Retinal pigment epithelial cell (primary cell): ENCODE results near the gene TNS3.

Source experiments
- DNase-seq: peaks from one replicate; pipeline ENCODE4 v3.0.0-alpha.2; 2010; ENCODE audit warnings: low read depth
- H3K4me3 ChIP-seq: 2 replicates; pipeline ENCODE4 v1.5.1; 2011; ENCODE audit warnings: mild to moderate bottlenecking, low read length, control low read depth, moderate library complexity
- TF ChIP-seq, protein P1 (sequence below): conservative IDR thresholded peaks from 2 replicates; pipeline ENCODE4 v1.5.1; 2011; ENCODE audit warnings: low read depth, low read length, control low read depth, inconsistent platforms

Gene TNS3

DNA sequence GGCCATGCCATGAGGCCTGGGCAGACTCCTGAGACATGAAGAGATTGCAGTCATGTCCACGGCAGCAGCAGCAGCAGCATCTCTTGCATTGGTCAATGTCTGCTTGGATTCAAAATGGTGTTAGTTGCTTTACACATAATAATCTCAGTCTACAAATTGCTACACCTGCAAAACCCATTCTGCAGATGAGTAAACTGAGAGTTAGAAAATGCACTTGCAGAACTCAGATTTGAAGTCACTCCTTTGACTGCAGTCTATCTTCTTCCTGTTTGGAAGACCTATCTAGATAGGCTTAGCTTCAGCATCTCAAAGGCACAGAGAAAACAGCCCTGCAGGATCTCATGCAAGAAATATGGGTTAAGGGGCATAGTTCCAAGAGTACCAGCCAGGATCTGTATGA, 350.3 kb downstream of the TNS3 start:
- H3K4me3 ChIP-seq = no peak overlapping the region
- TF ChIP-seq, protein P1, sequence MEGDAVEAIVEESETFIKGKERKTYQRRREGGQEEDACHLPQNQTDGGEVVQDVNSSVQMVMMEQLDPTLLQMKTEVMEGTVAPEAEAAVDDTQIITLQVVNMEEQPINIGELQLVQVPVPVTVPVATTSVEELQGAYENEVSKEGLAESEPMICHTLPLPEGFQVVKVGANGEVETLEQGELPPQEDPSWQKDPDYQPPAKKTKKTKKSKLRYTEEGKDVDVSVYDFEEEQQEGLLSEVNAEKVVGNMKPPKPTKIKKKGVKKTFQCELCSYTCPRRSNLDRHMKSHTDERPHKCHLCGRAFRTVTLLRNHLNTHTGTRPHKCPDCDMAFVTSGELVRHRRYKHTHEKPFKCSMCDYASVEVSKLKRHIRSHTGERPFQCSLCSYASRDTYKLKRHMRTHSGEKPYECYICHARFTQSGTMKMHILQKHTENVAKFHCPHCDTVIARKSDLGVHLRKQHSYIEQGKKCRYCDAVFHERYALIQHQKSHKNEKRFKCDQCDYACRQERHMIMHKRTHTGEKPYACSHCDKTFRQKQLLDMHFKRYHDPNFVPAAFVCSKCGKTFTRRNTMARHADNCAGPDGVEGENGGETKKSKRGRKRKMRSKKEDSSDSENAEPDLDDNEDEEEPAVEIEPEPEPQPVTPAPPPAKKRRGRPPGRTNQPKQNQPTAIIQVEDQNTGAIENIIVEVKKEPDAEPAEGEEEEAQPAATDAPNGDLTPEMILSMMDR = no peak
- DNase-seq = no peak

DNA sequence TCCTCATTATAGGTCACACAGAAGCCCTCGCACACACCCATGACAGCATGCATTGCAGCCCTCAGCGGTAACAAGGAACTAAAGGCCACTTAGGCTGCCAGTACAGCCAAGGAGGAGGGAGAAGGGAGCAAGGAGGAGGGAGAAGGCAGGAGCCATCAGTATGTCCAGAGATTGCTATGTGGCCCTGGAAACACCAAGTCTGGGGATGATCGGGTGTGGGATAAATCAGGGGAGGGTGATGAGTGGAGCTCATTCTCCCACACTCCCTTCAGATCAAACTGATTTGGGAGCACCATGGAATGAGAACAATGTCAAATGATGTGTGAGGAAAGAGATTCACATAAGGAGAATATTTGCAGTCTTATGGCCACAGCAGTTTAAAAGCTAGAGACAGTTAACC, 350.9 kb downstream of the TNS3 start:
- DNase-seq = no peak
- no peak overlapping the region for H3K4me3 ChIP-seq
- TF ChIP-seq, protein P1 = no peak

DNA sequence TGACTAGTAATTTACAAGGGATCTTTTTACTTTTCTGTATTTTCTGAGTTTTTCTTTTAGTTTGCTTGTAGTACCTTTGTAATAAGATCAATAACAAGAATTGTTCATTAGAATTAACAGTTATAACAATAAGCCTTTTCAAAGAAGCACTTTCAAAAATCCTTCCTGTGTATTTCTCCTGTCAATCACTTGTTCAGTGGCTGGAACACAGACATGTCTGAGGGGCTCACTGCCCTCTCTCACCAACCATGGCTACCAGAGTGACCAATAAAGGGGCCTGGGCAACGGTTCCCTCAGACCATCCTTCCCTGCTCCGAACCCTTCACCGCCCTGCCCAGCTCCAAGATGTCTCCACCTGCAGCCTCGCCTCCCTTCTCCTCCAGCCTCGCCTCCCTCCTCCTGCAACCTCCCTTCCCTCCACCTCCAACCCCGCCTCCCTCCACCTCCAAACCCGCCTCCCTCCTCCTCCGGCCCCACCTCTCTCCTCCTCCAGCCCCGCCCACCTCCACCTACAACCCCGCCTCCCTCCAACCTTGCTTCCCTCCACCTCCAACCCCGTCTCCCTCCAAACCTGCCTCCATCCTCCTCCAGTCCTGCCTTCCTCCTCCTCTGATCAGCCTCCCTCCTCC, 353.4 kb downstream of the TNS3 start:
- TF ChIP-seq, protein P1 = no peak
- no peak overlapping the region for H3K4me3 ChIP-seq
- DNase-seq = no peak

DNA sequence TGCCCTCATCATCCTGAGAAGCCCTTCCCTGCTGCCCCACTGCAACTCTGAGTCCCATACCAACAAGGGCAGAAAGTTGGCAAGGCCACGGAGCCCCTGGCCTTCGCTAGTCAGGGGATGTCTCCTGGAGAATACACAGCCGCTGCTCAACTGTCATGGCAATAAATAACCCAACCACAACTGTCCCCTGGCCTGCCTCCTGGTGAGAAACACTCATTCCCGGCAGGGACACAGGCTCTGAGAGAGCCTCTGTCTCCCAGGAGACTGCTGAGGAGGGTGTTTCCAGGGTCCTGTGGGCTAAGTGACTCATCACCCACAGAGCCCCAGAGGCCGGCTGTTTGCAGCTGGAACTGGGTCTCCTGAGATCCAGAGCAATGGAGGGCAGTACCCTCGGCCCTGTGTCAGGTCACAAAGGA, 354.1 kb downstream of the TNS3 start:
- H3K4me3 ChIP-seq = no peak overlapping the region
- TF ChIP-seq, protein P1 = no peak
- no peak for DNase-seq

DNA sequence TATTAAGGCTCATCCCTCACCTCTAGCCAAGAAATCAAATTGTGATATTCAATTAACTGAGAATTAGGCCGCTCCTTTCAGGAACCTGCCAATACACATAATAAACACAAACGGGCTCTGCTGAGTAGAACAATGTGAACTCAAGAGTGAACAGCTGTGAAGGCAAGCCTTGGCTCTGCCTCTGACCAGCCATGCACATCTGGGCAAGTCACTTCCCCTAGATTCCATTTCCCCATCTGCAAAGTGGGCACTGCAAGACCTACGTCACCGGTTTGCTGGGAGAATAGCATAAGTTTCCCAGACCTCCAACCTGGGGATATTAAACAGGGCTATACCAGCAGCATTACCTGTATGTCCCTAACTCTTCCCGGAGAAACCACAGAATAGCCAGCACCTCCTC, 355.2 kb downstream of the TNS3 start:
- DNase-seq = no peak
- TF ChIP-seq, protein P1 = no peak

DNA sequence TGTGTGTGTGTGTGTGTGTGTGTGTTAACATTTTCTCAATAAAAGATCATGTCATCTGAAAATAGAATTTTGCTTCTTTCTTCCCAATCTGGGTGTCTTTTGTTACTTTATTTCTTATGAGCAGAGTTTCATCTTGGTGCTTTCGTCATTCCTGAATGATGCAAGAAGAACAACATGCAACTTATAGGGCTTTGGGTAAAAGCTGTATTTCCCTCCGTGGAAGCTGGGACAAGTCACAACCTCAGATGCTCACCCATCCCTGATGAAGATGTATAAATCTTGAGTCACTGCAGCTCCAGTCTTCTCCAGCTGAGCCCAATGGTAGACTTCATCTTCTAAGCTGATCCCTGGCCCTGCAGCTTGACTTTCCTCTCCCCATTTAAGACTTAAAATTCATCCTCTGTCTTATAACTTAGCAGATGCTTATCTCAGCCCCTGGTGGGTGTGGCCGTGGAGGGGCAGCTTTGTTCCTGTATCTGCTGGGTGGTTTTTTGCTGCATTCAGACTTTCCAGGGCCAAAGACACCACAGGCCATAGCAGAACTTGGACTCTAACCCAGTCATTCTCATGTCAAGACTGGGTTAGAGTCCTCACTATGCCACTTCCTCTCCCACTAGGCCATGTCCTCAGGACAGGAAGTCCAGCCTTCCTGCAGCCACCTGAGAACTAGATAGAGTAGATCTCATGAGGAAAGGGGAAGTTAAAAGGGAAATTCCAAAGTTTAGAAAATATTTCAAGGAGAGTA, 356.4 kb downstream of the TNS3 start:
- DNase-seq = no peak
- no peak overlapping the region for H3K4me3 ChIP-seq
- TF ChIP-seq, protein P1 = no peak

More for the DNA sequence above, 355.2 kb downstream of the TNS3 start:
- no peak overlapping the region for H3K4me3 ChIP-seq
